Measurements from ENCODE around the gene SKI.
A peak's percentile ranks its signal among the peaks of the same experiment; 100 is the strongest.

Gene SKI

GRCh38 chr1:2212274-2212531 lies 15.9 kb upstream of the SKI start:
- ATAC-seq (ENCODE audit: insufficient read depth, low read depth): no peak
- H2AFZ ChIP-seq (ENCODE audit: low read depth, low read length): no peak overlapping the region
- H3K9me3 ChIP-seq (ENCODE audit: insufficient read depth, low read length, severe bottlenecking): no peaks in the 10 kb centered on the region
- no peak for TF ChIP-seq EZH2 (IDR thresholded peaks at IDR 0.05; ENCODE audit: borderline replicate concordance, low read depth, low read length, severe bottlenecking)
- TF ChIP-seq, protein P1, sequence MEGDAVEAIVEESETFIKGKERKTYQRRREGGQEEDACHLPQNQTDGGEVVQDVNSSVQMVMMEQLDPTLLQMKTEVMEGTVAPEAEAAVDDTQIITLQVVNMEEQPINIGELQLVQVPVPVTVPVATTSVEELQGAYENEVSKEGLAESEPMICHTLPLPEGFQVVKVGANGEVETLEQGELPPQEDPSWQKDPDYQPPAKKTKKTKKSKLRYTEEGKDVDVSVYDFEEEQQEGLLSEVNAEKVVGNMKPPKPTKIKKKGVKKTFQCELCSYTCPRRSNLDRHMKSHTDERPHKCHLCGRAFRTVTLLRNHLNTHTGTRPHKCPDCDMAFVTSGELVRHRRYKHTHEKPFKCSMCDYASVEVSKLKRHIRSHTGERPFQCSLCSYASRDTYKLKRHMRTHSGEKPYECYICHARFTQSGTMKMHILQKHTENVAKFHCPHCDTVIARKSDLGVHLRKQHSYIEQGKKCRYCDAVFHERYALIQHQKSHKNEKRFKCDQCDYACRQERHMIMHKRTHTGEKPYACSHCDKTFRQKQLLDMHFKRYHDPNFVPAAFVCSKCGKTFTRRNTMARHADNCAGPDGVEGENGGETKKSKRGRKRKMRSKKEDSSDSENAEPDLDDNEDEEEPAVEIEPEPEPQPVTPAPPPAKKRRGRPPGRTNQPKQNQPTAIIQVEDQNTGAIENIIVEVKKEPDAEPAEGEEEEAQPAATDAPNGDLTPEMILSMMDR (IDR thresholded peaks at IDR 0.05; ENCODE audit: borderline replicate concordance, extremely low read depth, low read length, poor library complexity, severe bottlenecking): no peak
- no peaks in the 10 kb centered on the region for H3K79me2 ChIP-seq (ENCODE audit: insufficient read depth, low read length)
- DNase-seq: no peak
- H3K9ac ChIP-seq (ENCODE audit: low read depth, low read length): no peak overlapping the region
- H3K27ac ChIP-seq (ENCODE audit: low read length): no peak overlapping the region
- H3K4me3 ChIP-seq (ENCODE audit: low read depth in 1 of 2, low read length in 2 of 2): no peak overlapping the region
- no peaks in the 10 kb centered on the region for H3K4me1 ChIP-seq (ENCODE audit: insufficient read depth, low read length)
- no peaks in the 10 kb centered on the region for H3K27me3 ChIP-seq (ENCODE audit: insufficient read depth, low read length, poor library complexity)
- H3K4me2 ChIP-seq (ENCODE audit: insufficient read depth, low read length): no peak overlapping the region
- H4K20me1 ChIP-seq (ENCODE audit: insufficient read depth, low read length): peaks cover 11% of the 10 kb centered on the region
- H3K36me3 ChIP-seq (ENCODE audit: insufficient read depth, low read length): no peaks in the 10 kb centered on the region

GRCh38 chr1:2212532-2213491 lies 15.3 kb upstream of the SKI start:
- DNase-seq: peak; percentile 50
- Histone ChIP-seq H4K20me1 (ENCODE audit: insufficient read depth, low read length) (peaks cover 11% of the 10 kb centered on the region), H3K9ac (ENCODE audit: low read depth, low read length) (no peak overlapping the region), H3K27ac (ENCODE audit: low read length) (no peak overlapping the region), H3K9me3 (ENCODE audit: insufficient read depth, low read length, severe bottlenecking) (no peaks in the 10 kb centered on the region), H3K79me2 (ENCODE audit: insufficient read depth, low read length) (no peaks in the 10 kb centered on the region), H3K36me3 (ENCODE audit: insufficient read depth, low read length) (no peaks in the 10 kb centered on the region), H3K4me1 (ENCODE audit: insufficient read depth, low read length) (no peaks in the 10 kb centered on the region), H3K27me3 (ENCODE audit: insufficient read depth, low read length, poor library complexity) (no peaks in the 10 kb centered on the region), H3K4me2 (ENCODE audit: insufficient read depth, low read length) (no peak overlapping the region), H3K4me3 (ENCODE audit: low read depth in 1 of 2, low read length in 2 of 2) (no peak overlapping the region), H2AFZ (ENCODE audit: low read depth, low read length) (no peak overlapping the region)
- TF ChIP-seq EZH2 (IDR thresholded peaks at IDR 0.05; ENCODE audit: borderline replicate concordance, low read depth, low read length, severe bottlenecking): no peak
- TF ChIP-seq, protein P1 (IDR thresholded peaks at IDR 0.05; ENCODE audit: borderline replicate concordance, extremely low read depth, low read length, poor library complexity, severe bottlenecking): no peak
- ATAC-seq (ENCODE audit: insufficient read depth, low read depth): peak; percentile 43

- H3K9me3 ChIP-seq (ENCODE audit: insufficient read depth, low read length, severe bottlenecking): no peaks in the 10 kb centered on the region
- H3K27ac ChIP-seq (ENCODE audit: low read length): no peak overlapping the region
- no peak for TF ChIP-seq EZH2 (IDR thresholded peaks at IDR 0.05; ENCODE audit: borderline replicate concordance, low read depth, low read length, severe bottlenecking)
- TF ChIP-seq, protein P1 (IDR thresholded peaks at IDR 0.05; ENCODE audit: borderline replicate concordance, extremely low read depth, low read length, poor library complexity, severe bottlenecking): no peak
- no peak overlapping the region for H2AFZ ChIP-seq (ENCODE audit: low read depth, low read length)
- no peak for ATAC-seq (ENCODE audit: insufficient read depth, low read depth)
- H3K36me3 ChIP-seq (ENCODE audit: insufficient read depth, low read length): no peaks in the 10 kb centered on the region
- peaks cover 11% of the 10 kb centered on the region for H4K20me1 ChIP-seq (ENCODE audit: insufficient read depth, low read length)
- no peak overlapping the region for H3K4me3 ChIP-seq (ENCODE audit: low read depth in 1 of 2, low read length in 2 of 2)
- H3K4me1 ChIP-seq (ENCODE audit: insufficient read depth, low read length): no peaks in the 10 kb centered on the region
- no peaks in the 10 kb centered on the region for H3K79me2 ChIP-seq (ENCODE audit: insufficient read depth, low read length)
- H3K4me2 ChIP-seq (ENCODE audit: insufficient read depth, low read length): no peak overlapping the region
- H3K9ac ChIP-seq (ENCODE audit: low read depth, low read length): no peak overlapping the region
- H3K27me3 ChIP-seq (ENCODE audit: insufficient read depth, low read length, poor library complexity): no peaks in the 10 kb centered on the region
- no peak for DNase-seq
Observed at GRCh38 chr1:2213576-2214505, 14.3 kb upstream of the SKI start.
